ENCODE results near the gene EXOC4.

GRCh38 chr7:133836666-133837065, 583.8 kb downstream of the EXOC4 start:
- TF ChIP-seq EP300 (IDR thresholded peaks at IDR 0.05; ENCODE audit: low read depth), result no peak
- TF ChIP-seq CTCF (IDR thresholded peaks at IDR 0.05), result no peak

Measured in transverse colon (tissue), 3 donors.